Measurements from ENCODE around the gene CGNL1. TPM values are rescaled to one million over a fixed set of nuclear protein-coding genes. Genes with fewer than 3 reads are reported as not detected.

Gene CGNL1
- total and polyA plus RNA-seq, 10 of the 15 experiments (the other 5 are each of a cell fraction or from before 2014, with no cell fraction given), result under 0.01 to 0.27 (median 0.04) TPM; not detected in 3

DNA sequence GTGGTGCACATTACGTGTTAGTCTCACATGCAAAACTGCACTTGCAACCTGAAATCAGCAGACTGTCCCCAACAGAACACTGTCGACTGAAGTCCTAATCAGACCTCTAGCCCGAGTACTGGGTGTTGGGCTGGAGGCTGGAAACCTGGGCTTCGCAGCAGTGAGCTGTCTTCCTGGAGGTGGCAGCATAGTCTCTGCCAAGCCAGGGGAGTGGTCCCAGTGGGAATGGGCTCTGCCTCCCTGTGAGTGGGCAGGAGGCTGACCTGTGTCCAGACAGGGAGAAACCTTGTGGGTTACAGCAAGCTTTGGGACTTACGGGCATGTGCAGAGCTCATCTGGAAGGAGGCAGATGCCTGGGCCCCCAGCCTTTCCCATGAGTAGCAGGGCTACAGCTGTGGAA lies 177.2 kb downstream of the CGNL1 start:
- H3K4me3 ChIP-seq, result no peak overlapping the region
- peaks cover 0 to 2% of the 10 kb centered on the region in 2 experiments; a peak in 2 of 4 replicates for H3K27me3 ChIP-seq (replicated peaks in 1 of 2; ENCODE audit: control insufficient read depth in 2 of 2, insufficient read depth in 2 of 2, low read length in 1 of 2)
- H3K9ac ChIP-seq (ENCODE audit: control insufficient read depth, insufficient read depth, low read length), result no peak overlapping the region
- H3K9me3 ChIP-seq (replicated peaks; ENCODE audit: control insufficient read depth, insufficient read depth, low read length), result no peaks in the 10 kb centered on the region
- in situ Hi-C loops (cut with MboI) (no loop called here), intact Hi-C loops (cut with micrococcal nuclease; ENCODE audit: unreplicated experiment) (no loop called here)
- no peak overlapping the region for H2AFZ ChIP-seq (ENCODE audit: control insufficient read depth, low read depth, low read length)
- H3K79me2 ChIP-seq (ENCODE audit: control insufficient read depth, insufficient read depth, low read length), result no peaks in the 10 kb centered on the region
- WGBS (ENCODE audit: insufficient coverage, insufficient replicate concordance, low lambda C conversion rate, missing lambda C conversion rate), result 44% methylated on average over 5 of the region's 5 CpGs
- FAIRE-seq (no peak), DNase-seq (ENCODE audit: low read depth, low spot score) (no peak), ATAC-seq (no peak)
- ChIA-PET SMC1A (ENCODE audit: uncharacterized antibody, unreplicated experiment) (no interaction called here), POLR2A (no interaction called here), RAD21 (ENCODE audit: unreplicated experiment) (no interaction called here), CTCF (interaction anchor here (1.0 to 1.6 kb wide), 2 partner anchors 11 to 26 kb away, joined by 4 to 6 read pairs; no protein-coding TSS in a partner anchor)
- H3K4me2 ChIP-seq (ENCODE audit: control insufficient read depth, insufficient read depth), result no peak overlapping the region
- no peaks in the 10 kb centered on the region for H3K36me3 ChIP-seq (ENCODE audit: control insufficient read depth in 2 of 2, insufficient read depth in 2 of 2, low read length in 1 of 2)
- BruUV-seq (replicated peaks), result no TSS peak
- no peak overlapping the region for H3K27ac ChIP-seq (ENCODE audit: control insufficient read depth, insufficient read depth)
- no peaks in the 10 kb centered on the region for H4K20me1 ChIP-seq (ENCODE audit: control insufficient read depth, insufficient read depth)
- TF ChIP-seq IKZF2 (IDR thresholded peaks at IDR 0.05) (no peak), EP300 (IDR thresholded peaks at IDR 0.05; ENCODE audit: borderline replicate concordance in 1 of 2, control insufficient read depth in 1 of 2, low read depth in 2 of 2, low read length in 2 of 2) (no peak), ZNF622 (IDR thresholded peaks at IDR 0.05) (no peak)
- H3K4me1 ChIP-seq (ENCODE audit: control insufficient read depth, insufficient read depth, low read length), result no peaks in the 10 kb centered on the region

DNA sequence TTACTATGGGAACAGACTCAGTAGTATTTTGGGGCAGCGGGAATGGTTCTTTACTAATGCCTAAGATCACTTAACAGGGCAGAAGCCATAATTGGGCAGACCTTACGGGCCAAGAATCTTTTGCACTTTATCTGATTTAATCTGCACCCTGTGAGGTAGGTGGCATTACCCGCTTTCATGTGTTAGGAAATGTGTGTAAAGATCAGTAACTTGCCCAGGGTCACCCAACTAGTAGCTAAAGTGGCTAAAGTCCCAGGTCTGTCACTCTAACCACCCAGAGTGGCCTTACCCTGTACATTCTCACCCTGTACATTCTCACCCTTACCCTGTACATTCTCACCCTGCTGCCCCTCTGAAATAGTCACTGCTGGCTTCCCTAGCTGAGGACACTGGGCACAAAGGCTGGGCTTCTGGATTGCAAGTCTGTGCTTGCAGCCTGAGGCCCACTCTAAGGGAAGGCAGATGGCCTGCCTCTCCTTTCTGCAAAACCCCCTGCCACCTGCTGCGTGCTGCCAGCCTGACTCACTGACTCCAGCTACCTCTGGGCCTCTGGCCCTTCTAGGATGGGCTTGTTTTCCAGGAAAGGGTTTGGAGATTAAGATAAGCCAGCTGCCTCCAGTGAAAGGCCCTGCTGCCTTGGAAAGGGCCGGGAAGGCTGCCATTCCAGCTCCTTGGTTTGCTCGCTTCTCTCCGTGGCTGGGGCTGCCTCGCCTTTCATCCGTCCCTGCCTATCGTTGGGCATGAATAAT lies 177.9 kb downstream of the CGNL1 start:
- DNase-seq (ENCODE audit: low read depth, low spot score) (no peak), FAIRE-seq (no peak), ATAC-seq (no peak)
- ChIA-PET SMC1A (ENCODE audit: uncharacterized antibody, unreplicated experiment) (interaction anchor here (0.9 kb wide), 1 partner anchor 12 kb away, joined by 3 read pairs; no protein-coding TSS in a partner anchor), RAD21 (ENCODE audit: unreplicated experiment) (no interaction called here), POLR2A (no interaction called here), CTCF (interaction anchor here (1.0 to 1.6 kb wide), 2 partner anchors 12 to 27 kb away, joined by 4 to 6 read pairs; no protein-coding TSS in a partner anchor)
- no peak for TF ChIP-seq BACH1 (IDR thresholded peaks at IDR 0.05; ENCODE audit: borderline replicate concordance)
- no peak for TF ChIP-seq FOS (IDR thresholded peaks at IDR 0.05; ENCODE audit: borderline replicate concordance, extremely low read depth, insufficient read length)
- no peak for TF ChIP-seq YBX1 (IDR thresholded peaks at IDR 0.05)
- TF ChIP-seq SMC3 (IDR thresholded peaks at IDR 0.05; ENCODE audit: borderline replicate concordance, low read length), result no peak
- no peak for TF ChIP-seq SMAD5 (IDR thresholded peaks at IDR 0.05; ENCODE audit: low read depth)
- TF ChIP-seq, protein P1, sequence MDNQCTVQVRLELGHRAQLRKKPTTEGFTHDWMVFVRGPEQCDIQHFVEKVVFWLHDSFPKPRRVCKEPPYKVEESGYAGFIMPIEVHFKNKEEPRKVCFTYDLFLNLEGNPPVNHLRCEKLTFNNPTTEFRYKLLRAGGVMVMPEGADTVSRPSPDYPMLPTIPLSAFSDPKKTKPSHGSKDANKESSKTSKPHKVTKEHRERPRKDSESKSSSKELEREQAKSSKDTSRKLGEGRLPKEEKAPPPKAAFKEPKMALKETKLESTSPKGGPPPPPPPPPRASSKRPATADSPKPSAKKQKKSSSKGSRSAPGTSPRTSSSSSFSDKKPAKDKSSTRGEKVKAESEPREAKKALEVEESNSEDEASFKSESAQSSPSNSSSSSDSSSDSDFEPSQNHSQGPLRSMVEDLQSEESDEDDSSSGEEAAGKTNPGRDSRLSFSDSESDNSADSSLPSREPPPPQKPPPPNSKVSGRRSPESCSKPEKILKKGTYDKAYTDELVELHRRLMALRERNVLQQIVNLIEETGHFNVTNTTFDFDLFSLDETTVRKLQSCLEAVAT (IDR thresholded peaks at IDR 0.05), result no peak
- TF ChIP-seq, protein P2, sequence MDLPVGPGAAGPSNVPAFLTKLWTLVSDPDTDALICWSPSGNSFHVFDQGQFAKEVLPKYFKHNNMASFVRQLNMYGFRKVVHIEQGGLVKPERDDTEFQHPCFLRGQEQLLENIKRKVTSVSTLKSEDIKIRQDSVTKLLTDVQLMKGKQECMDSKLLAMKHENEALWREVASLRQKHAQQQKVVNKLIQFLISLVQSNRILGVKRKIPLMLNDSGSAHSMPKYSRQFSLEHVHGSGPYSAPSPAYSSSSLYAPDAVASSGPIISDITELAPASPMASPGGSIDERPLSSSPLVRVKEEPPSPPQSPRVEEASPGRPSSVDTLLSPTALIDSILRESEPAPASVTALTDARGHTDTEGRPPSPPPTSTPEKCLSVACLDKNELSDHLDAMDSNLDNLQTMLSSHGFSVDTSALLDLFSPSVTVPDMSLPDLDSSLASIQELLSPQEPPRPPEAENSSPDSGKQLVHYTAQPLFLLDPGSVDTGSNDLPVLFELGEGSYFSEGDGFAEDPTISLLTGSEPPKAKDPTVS (IDR thresholded peaks at IDR 0.05; ENCODE audit: low read depth, low read length), result no peak
- Histone ChIP-seq H3K36me3 (ENCODE audit: control insufficient read depth in 2 of 2, insufficient read depth in 2 of 2, low read length in 1 of 2) (no peaks in the 10 kb centered on the region), H3K4me1 (ENCODE audit: control insufficient read depth, insufficient read depth, low read length) (no peaks in the 10 kb centered on the region), H3K79me2 (ENCODE audit: control insufficient read depth, insufficient read depth, low read length) (no peaks in the 10 kb centered on the region), H3K27ac (ENCODE audit: control insufficient read depth, insufficient read depth) (no peak overlapping the region), H3K9ac (ENCODE audit: control insufficient read depth, insufficient read depth, low read length) (no peak overlapping the region), H3K27me3 (replicated peaks in 1 of 2; ENCODE audit: control insufficient read depth in 2 of 2, insufficient read depth in 2 of 2, low read length in 1 of 2) (peaks cover 0 to 2% of the 10 kb centered on the region in 2 experiments; a peak in 2 of 4 replicates), H3K4me3 (no peak overlapping the region), H4K20me1 (ENCODE audit: control insufficient read depth, insufficient read depth) (no peaks in the 10 kb centered on the region), H3K4me2 (ENCODE audit: control insufficient read depth, insufficient read depth) (no peak overlapping the region), H2AFZ (ENCODE audit: control insufficient read depth, low read depth, low read length) (no peak overlapping the region), H3K9me3 (replicated peaks; ENCODE audit: control insufficient read depth, insufficient read depth, low read length) (no peaks in the 10 kb centered on the region; the same call in 2 of the 3 replicates)
- intact Hi-C loops (cut with micrococcal nuclease; ENCODE audit: unreplicated experiment) (no loop called here), in situ Hi-C loops (cut with MboI) (no loop called here)
- BruUV-seq (replicated peaks), result no TSS peak
- WGBS (ENCODE audit: insufficient coverage, insufficient replicate concordance, low lambda C conversion rate, missing lambda C conversion rate), result 4% methylated on average over 10 of the region's 10 CpGs

Measured in GM12878 (cell line).